Mucosa of rectum (tissue), 2 donors: ENCODE measurements around the gene KRTAP5-2.

ENCODE experiments used
- H3K27ac ChIP-seq, 2 donors: one replicate each; pipeline ENCODE4 v1.7.0; 2013; ENCODE audit warnings: inconsistent platforms in 2 of 2, low read depth in 2 of 2, low read length in 2 of 2
- H3K27me3 ChIP-seq, 2 donors: one replicate each; pipeline ENCODE4 v1.7.0; 2013; ENCODE audit warnings: low read length in 2 of 2; ENCODE audit not compliant: control insufficient read depth in 2 of 2, insufficient read depth in 2 of 2
- H3K36me3 ChIP-seq, 2 donors: one replicate each; pipeline ENCODE4 v1.7.0; 2013; ENCODE audit warnings: low read length in 2 of 2; ENCODE audit not compliant: control insufficient read depth in 2 of 2, insufficient read depth in 2 of 2
- H3K4me1 ChIP-seq, 2 donors: one replicate each; pipeline ENCODE4 v1.7.0; 2013; ENCODE audit warnings: low read length in 2 of 2, mild to moderate bottlenecking in 1 of 2; ENCODE audit not compliant: control insufficient read depth in 2 of 2, insufficient read depth in 2 of 2
- H3K4me3 ChIP-seq, 2 donors: one replicate each; pipeline ENCODE4 v1.7.0; 2013; ENCODE audit warnings: low read length in 2 of 2
- H3K9ac ChIP-seq, 2 donors: one replicate each; pipeline ENCODE4 v1.7.0; 2013; ENCODE audit warnings: low read length in 2 of 2, low read depth in 1 of 2, mild to moderate bottlenecking in 1 of 2
- H3K9me3 ChIP-seq, 2 donors: one replicate each; pipeline ENCODE4 v1.7.0; 2013; ENCODE audit warnings: low read length in 2 of 2; ENCODE audit not compliant: control insufficient read depth in 2 of 2
- donor health status: healthy.
- donor health status: Normal muscosa, but diverticular disease.

KRTAP5-2 gene

GRCh38 chr11:1574933-1575242 lies 23.2 kb downstream of the KRTAP5-2 start:
- H3K4me1 ChIP-seq = peaks cover 19 to 31% of the 10 kb centered on the region in 2 donors
- H3K9me3 ChIP-seq = no peaks in the 10 kb centered on the region
- peak overlapping the region; percentile 41 to 95 for H3K9ac ChIP-seq
- no peaks in the 10 kb centered on the region for H3K36me3 ChIP-seq
- H3K27me3 ChIP-seq = no peaks in the 10 kb centered on the region
- H3K27ac ChIP-seq = peak overlapping the region; percentile 38 to 97
- peak overlapping the region in 1 of 2 donors; percentile 69 for H3K4me3 ChIP-seq

- Histone ChIP-seq H3K9ac (peak overlapping the region; percentile 88 to 95), H3K4me3 (peak overlapping the region; percentile 69 to 71), H3K27ac (peak overlapping the region; percentile 96 to 97), H3K4me1 (peaks cover 24 to 36% of the 10 kb centered on the region in 2 donors), H3K36me3 (no peaks in the 10 kb centered on the region), H3K27me3 (no peaks in the 10 kb centered on the region), H3K9me3 (no peaks in the 10 kb centered on the region)
Observed at GRCh38 chr11:1574238-1574932, 23.7 kb downstream of the KRTAP5-2 start.

GRCh38 chr11:1573903-1574237 lies 24.2 kb downstream of the KRTAP5-2 start:
- Histone ChIP-seq H3K36me3 (no peaks in the 10 kb centered on the region), H3K27ac (peak overlapping the region; percentile 96 to 97), H3K27me3 (no peaks in the 10 kb centered on the region), H3K4me3 (peak overlapping the region; percentile 69 to 71), H3K4me1 (peaks cover 29 to 41% of the 10 kb centered on the region in 2 donors), H3K9me3 (no peaks in the 10 kb centered on the region), H3K9ac (peak overlapping the region; percentile 88 to 95)

- no peaks in the 10 kb centered on the region for H3K27me3 ChIP-seq
- peak overlapping the region; percentile 69 to 71 for H3K4me3 ChIP-seq
- H3K9me3 ChIP-seq = no peaks in the 10 kb centered on the region
- peaks cover 34 to 47% of the 10 kb centered on the region in 2 donors for H3K4me1 ChIP-seq
- H3K36me3 ChIP-seq = no peaks in the 10 kb centered on the region
- H3K9ac ChIP-seq = peak overlapping the region; percentile 88 to 95
- H3K27ac ChIP-seq = peak overlapping the region; percentile 96 to 97
Observed at GRCh38 chr11:1573077-1573902, 24.8 kb downstream of the KRTAP5-2 start.

GRCh38 chr11:1572197-1573076 lies 25.7 kb downstream of the KRTAP5-2 start, which contains the start of gene DUSP8:
Gene DUSP8, minus strand, starts transcription at chr11:1572271. Its CDS starts 6,445 bp downstream, at chr11:1565826.
- Histone ChIP-seq H3K27ac (peak within 1 kb of the TSS; percentile 96 to 97), H3K4me3 (peak within 1 kb of the TSS; percentile 69 to 71), H3K9ac (peak within 1 kb of the TSS; percentile 88 to 95), H3K9me3 (no peaks in the 10 kb centered on the region), H3K36me3 (no peaks in the 10 kb centered on the region), H3K27me3 (no peaks in the 10 kb centered on the region), H3K4me1 (peaks cover 37 to 48% of the 10 kb centered on the region in 2 donors)

GRCh38 chr11:1571760-1572196 lies 26.3 kb downstream of the KRTAP5-2 start:
- Histone ChIP-seq H3K4me3 (peak overlapping the region in 1 of 2 donors; percentile 58), H3K9me3 (no peaks in the 10 kb centered on the region), H3K9ac (peak overlapping the region in 1 of 2 donors; percentile 82), H3K27me3 (no peaks in the 10 kb centered on the region), H3K4me1 (peaks cover 40 to 54% of the 10 kb centered on the region in 2 donors), H3K27ac (peak overlapping the region in 1 of 2 donors; percentile 42), H3K36me3 (no peaks in the 10 kb centered on the region)

- no peaks in the 10 kb centered on the region for H3K9me3 ChIP-seq
- no peaks in the 10 kb centered on the region for H3K36me3 ChIP-seq
- no peaks in the 10 kb centered on the region for H3K27me3 ChIP-seq
- H3K27ac ChIP-seq = peak overlapping the region; percentile 38 to 42
- peaks cover 41 to 54% of the 10 kb centered on the region in 2 donors for H3K4me1 ChIP-seq
- H3K9ac ChIP-seq = peak overlapping the region; percentile 61 to 82
- H3K4me3 ChIP-seq = peak overlapping the region; percentile 58 to 59
Observed at GRCh38 chr11:1570896-1571759, 27.0 kb downstream of the KRTAP5-2 start.

- H3K9ac ChIP-seq = peak overlapping the region in 1 of 2 donors; percentile 52
- peaks cover 41 to 51% of the 10 kb centered on the region in 2 donors for H3K4me1 ChIP-seq
- peak overlapping the region in 1 of 2 donors; percentile 38 for H3K27ac ChIP-seq
- H3K4me3 ChIP-seq = peak overlapping the region in 1 of 2 donors; percentile 58
- no peaks in the 10 kb centered on the region for H3K27me3 ChIP-seq
- no peaks in the 10 kb centered on the region for H3K9me3 ChIP-seq
- H3K36me3 ChIP-seq = no peaks in the 10 kb centered on the region
Observed at GRCh38 chr11:1570531-1570895, 27.6 kb downstream of the KRTAP5-2 start.

GRCh38 chr11:1570001-1570453 lies 28.1 kb downstream of the KRTAP5-2 start:
- Histone ChIP-seq H3K9me3 (no peaks in the 10 kb centered on the region), H3K27ac (peak overlapping the region; percentile 85 to 86)

More at GRCh38 chr11:1570001-1570453, 28.1 kb downstream of the KRTAP5-2 start:
- Histone ChIP-seq H3K9ac (peak overlapping the region in 1 of 2 donors; percentile 52), H3K4me3 (no peak overlapping the region), H3K27me3 (no peaks in the 10 kb centered on the region), H3K4me1 (peaks cover 41 to 47% of the 10 kb centered on the region in 2 donors), H3K36me3 (no peaks in the 10 kb centered on the region)
